ENCODE measurements around the gene HS2ST1.

HS2ST1 gene

DNA sequence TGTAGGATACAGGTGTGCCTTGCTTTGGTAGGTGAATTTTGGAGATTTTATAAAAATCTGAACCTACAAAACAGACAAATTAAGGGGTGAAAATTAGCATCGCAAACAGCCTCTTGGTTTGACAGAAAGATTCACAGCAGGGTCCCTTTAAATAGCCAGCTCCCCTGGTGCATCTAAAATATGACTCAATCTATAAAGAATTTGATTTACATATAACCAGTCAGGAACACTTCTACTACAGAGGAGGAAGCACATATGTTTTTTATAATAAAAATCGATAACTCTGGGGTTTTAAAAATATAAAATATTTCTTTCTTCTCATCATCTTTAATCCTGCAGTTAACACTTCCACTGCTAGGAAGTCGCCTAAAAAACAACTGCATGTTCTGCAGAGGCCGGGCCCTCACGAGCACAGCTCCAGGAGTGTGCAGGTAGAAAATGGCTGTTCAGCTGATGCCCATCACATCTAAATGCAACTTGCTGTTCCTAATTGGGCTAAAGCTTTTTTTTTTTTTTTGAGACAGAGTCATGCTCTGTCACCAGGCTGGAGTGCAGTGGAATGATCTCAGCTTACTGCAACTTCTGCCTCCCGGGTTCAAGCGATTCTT lies 203.4 kb downstream of the HS2ST1 start:
- DNase-seq: peak; percentile 69

DNA sequence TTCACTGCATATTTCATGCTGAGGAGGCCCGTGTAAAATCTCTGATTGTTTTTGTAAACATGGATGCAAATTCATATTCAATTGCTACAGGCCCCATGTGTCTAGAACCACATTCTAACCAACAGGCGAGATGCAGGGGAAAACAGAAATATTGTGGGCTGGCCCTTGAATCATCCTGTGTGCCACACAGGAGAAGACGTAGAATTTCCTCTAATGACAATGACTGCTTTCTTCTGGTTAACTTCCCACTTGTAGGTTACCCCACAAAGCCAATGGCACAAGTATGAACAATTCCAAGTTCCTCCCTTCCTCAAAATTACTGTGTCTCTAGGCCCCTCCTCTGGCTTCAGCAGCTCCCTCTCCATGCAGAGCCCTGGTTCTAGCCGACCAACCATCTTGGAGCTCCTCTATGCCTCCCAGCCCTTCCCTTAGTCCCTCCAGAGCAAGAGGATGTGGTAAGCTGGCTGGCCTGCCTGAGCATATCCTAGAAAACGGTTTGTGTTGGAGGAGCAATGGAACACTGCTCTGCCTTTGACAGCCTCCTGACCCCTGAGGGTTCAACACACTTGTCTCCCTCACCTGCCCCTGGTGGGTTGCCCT lies 205.2 kb downstream of the HS2ST1 start:
- DNase-seq: no peak

DNA sequence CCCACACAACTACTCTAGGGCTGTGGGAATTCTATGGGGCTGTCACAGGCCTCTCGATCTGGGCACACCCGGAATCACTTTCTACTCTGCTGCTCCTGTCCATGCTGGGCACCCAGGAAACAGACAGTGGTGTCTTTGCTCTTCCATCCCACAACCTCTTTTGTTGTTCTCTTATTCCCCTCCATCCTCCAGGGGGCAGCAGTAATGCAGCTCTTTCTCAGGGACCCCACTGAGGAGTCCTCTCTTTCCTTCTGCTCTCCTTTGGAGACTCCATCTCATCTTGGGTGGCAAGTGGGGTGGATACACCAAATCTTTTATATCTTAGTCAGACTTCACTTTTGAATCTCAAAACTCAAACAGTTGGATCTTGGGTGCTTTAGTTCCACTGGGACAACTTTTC lies 206.3 kb downstream of the HS2ST1 start:
- DNase-seq: no peak

DNA sequence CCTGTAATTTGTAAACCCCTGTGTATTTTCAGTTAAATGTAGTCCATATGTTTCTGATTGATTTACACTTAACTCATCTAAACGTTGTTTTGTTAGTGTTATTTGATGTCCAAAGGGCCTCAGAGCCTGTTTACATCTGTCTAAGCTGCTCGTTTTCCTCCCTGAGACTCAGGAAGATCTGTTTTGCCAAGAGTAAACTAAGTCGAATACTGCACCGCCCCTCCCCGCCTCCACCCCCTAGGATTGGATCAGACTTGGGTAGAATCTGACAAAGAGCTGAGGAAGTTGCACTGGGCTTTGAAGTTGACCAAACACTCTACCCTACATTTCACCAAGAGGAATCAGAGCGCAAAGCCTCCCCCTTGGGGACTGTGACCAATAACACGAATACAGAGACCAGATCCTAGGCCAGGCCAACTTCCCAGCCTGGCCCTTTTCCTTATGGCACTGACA lies 207.3 kb downstream of the HS2ST1 start:
- no peak for DNase-seq

DNA sequence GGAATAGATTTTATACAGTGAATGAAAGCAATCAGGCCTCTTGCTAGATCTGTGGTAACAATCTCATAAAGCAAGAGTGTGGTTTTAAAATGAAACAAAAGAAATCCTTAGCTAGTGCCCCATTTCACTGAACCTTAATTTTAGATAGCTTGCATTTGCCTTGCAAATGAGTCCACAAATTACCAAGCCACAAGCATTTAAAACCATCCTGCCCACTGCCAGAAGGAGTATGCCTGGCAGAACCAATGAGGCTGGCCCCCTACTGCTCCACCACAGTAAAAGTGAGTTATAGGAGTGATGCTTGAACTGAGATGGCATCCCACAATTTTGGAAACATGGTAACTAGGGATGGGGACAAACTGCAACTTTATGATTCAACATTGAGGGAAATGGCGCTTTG lies 207.8 kb downstream of the HS2ST1 start:
- DNase-seq: no peak

DNA sequence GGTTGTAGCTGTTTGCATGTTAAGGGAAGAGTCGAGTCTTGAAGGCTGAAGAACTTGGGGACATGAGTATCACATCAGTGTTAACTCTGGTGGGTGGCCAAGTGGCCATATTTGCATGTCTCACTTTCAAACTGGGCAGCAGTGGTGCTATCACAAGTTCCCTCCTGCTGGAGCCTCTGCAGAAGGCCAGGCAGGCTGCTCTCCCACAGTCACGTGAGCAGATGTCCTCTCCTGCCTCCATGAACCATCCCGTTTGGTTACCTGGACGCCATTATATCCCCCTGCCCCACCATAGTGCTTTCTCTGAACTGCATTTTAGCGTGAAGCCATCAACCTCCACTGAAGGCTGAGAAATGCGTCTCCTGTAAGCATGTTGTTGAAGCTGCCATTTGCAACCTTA lies 209.2 kb downstream of the HS2ST1 start:
- DNase-seq: no peak

DNA sequence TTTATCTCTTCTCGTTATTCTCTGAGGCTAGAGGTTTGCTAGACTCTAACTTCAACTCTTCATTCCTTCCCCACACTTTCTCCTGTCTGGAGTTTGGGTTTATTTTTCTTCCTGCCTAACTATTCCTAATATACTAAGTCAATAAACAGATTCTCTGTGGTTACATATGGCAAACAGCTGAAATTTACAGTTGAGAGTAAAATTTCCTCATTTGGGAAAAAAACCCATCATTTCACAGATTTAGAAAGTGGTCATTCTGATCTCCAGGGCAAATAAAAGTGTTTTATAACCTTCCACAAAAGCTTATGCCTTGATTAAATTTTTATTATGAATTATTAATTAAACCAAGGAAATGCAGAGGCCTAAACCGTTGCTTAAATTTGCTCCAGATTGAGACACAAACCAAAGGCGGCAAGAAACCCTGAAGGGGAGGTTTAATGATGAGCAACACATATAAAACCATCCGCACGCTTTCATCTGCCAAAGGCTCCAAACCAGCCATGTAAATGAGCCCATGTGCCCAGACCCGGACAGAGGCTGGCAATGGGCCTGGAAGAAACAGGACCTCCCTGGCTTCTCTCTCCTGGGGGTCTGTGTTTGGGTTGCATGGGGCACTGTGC lies 212.6 kb downstream of the HS2ST1 start:
- DNase-seq: peak; percentile 59

DNA sequence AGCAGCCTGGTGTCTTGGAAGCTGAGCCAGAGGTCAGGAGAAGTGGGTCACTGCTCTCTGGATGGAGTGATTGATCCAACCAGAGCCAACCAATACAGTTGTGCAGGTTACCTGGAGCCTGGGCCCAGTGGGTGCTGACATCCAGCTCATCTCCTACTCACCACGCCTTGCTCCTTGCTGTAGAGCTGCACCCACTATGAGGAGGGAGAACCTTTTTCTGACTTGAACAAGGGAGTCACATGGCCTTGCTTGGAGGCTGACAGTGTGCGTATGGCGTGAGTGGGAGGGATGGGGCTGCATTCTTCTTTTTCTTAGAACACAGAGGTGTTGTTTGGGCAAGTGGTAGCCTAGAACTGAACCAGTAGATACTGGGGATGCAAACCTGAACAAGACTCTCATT lies 213.1 kb downstream of the HS2ST1 start:
- no peak for DNase-seq

DNA sequence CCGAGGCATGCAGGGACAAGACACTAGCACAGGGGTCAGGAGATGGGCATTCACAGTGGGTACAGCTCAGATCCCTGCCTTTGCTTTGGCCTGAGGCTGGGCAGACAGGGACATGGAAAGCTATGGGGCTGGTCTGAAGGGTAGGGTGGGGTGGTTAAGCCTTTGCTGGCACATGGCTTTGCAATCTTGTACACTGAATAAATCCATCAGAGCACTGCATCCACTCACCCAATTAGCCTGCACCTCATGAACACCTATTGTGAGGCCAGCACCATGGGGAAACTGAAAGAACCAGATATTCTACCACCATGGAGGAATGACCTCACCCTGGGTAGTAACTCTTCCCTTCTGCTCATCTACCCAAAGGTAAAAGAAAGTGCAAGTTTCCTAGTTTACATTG lies 214.6 kb downstream of the HS2ST1 start:
- DNase-seq: no peak

DNA sequence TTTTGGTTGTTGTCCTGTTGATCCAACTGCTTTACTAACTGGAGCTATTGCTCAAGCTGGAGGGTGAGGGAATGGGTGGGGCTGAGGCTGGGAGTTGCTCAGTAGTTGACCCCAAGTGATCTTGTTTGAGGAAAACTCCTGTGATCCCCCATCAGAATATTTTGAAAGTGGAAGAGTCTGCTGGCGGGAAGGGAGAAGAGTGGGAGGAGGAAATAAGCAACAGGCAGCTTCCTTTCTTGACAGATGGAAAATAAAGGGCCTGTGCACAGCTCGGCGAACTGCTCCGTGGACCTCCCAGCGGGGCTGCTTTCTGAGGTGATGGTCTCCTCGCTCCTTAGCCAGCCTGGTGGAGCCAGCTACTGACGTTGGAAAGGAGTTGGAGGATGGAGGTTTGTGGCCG lies 215.2 kb downstream of the HS2ST1 start:
- no peak for DNase-seq

DNA sequence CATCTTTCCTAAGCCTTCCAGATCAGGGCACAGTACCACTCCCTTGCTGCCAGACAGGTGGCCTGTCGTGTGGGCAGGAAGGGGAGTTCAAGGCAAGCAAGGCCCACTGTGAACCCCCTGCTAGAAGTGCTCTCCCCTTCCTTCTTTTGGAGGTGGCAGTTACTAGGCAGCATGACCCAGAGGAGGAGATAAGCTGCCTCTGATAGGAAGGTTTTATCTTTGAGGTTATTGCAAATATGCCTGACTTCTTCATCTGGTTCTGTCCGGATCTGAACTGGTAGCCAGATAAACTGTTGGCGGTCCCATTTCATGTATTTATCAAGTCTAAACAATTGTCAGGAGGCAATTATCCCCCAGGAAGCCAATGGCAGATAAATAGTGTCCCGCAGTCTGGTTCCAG lies 216.0 kb downstream of the HS2ST1 start:
- DNase-seq: no peak

DNA sequence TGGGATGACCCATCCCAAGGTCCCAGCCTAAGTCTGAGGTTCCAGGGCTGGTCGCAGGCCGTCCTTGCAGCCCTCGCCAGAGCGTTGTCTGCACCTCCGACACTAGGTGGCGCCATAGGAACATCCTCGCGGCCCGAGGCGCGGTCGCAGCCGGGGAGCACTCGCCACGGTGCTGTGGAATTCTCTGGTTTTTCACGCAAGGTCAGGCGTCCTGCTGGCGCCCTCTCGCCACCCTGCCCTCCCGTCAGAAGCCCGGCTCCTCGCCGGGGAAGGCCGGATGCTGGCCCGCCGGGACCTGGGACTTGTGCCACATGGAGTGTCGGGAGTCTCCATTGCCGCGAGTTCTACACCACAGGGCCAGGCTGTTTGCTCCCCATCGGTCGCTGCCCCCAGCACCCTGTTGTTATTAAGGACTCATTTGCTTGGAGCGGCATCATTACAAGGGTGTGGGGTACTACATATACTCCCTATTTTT lies 217.4 kb downstream of the HS2ST1 start:
- DNase-seq: peak; percentile 80

DNA sequence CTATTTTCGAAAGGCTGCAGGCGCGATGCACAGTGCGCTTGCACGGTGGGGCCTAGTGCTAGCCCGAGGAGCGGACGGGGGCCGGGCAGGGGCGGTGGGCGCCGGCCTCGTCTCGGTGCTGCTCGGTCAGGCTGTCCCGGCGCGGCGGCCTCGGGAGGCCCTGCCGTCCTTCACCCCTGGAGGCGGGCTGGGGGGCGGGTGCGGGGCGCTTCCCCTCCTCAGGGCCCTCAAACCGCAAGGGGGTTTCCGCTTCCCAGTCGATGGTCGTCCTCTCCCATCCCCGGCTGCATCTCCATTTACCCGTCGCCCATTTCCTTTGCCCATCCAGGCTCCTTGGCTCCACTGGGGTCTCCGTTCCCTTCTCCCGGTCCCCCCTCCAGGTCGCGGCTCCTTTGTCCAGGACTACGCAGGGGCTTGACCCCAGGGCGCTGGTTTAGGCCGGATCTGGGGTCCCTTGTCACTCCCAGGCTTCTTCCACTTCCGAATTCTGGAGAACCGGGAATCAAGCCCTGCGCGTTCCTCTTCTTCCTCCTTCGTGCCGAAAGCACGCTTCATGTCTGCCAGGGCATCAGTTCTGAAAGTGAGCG lies 217.9 kb downstream of the HS2ST1 start:
- DNase-seq: no peak

DNA sequence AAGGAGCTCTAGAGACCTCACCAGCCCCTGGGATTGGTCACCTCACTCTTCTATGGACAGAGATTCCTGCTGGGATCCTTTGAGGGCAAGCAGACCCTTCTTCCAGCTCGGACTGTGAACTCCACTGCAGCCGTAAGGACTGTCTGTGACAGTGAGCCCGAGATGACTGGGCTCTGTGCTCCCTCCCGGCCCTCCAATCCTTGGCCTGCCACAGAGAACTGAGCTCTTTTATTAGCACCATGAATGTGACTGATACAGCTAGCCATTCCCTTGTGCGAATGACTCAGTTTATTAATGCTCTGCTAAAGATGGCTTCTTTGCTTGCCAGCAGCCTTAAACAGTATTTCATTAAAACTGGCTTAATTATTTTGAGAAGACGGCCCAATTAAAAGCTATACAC lies 219.6 kb downstream of the HS2ST1 start:
- no peak for DNase-seq

DNA sequence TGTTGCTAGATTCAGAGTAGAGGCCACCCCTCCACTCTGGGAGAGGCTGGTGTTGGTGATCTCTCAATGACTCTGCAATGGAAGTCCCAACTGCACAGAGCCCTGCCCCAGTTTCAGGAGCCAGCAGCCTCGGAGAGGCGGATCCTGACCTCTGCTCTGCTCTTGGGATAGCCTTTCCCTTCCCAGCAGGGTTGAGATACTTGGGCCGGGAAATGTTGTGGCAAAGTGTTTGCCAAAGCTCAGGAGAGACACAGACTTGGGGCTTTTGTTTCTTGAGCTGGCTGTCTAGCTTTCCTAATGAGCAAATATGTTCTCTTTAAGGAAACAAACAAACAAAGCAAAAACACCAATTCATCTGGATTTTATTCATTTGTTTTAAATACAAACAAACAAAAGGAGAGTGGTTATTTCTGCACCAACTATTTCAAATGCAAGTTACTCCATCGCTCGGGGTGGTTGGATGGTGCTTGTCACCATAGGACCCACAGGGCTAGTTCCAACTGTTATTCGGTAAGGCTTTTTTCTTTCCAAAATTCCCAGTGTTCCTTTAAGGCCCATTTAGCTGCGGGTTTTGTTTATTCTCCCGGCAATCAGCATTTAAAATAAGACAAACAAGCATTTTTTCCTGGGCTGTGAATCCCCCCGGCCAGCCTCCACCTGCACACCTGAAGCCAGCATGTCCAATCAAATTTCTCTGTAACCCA lies 220.3 kb downstream of the HS2ST1 start:
- no peak for DNase-seq

DNA sequence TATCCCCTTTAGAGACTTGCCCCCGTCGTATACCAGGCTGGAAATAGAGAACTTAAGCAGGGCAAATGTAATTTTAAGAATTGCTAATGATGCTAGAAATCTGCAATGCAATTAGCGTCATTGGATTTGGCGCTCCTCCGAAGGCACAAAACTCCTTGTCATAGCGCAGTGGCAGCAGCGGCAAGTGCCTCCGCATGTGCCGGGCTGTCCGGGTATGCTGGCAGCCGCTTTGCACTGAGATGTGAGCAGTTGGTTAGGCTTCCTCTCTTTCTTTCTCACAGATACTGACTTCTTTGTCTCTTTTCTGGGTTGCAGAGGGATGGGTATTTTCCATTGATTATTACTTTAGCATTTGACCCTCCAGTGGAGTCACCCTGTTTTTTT lies 220.9 kb downstream of the HS2ST1 start:
- no peak for DNase-seq

DNA sequence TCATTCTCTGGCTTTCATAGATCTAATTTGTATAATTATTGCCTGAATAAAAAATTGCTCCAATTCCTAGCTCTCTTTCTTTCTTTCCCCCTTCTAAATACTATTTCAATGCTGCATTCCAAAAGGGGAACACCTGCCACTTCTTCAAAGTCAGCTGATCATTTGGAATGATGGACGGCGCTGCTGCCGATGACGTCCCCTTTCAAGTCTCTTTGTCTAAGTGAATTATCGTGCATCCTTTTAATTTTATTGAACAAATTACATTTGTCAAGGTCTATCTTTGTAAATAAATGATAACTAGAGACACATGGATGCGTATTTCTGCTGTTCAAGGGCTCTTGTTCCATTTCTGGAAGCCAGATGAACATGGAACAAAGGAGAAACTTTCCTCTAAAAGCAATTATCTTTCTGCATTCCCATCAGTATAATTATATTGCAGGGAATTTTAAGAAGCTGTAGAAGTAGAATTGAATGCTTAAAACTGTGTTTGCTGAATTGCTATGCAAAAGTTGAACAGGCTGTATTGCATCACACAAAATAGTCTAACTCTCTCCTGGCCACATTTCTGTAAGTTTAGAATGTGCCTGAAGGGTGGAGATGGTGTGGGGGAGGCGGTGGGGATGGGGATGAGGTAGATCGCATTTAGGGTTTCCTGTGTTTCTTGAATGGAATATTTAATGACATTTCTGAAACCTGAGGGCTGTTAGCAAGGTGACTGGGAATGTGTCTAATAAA lies 222.3 kb downstream of the HS2ST1 start:
- DNase-seq: no peak

DNA sequence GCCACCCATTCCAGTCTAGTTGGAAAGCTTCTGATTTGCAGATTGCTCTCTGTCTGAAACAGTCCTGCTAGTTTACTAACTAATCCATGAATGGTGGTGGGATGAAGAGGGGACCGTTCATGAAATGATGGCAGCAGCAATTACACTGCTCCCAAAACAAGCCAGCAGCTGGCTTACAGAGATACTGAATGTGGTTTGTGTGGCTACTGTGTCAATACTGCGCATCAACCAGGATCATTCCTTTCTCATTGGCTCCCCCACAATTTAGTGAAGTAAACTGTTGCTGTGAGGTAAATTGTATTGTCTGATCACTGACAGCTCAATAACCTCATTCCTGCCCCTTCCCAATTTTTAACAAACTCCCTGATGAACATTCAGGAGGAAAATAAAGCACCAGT lies 222.9 kb downstream of the HS2ST1 start:
- DNase-seq: no peak

DNA sequence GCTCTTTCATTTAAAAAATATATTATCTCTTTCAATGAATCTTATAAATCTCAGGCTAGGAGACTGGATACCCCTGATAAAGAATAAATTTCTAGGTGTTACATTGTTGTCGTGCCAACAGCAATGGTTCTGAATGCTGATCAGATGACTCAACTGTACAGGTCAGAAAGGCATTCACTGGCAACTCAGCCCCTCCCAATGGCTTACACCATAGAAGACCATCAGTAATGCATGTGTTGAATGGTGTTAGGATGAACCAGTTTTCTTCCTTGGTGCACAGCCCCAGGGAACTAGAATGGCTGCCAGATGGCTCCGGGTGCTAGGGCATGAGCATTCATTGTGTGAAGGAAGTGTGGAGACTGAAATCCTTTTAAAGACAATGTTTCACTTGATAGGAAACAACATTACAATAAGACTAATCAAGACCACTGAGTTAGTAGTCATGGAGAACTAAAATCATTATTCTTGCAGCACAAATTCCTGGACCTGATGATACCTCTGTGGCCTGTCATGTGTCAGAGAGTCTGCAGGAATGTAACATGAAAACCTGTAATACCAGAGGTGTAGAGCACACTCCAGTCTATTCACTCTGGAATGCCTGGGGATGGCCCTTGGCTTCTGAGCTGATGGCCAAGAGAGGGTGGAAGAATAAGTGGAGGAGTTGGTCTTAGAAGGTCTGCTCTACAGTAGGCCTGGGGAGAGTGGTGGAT lies 226.6 kb downstream of the HS2ST1 start:
- DNase-seq: no peak

DNA sequence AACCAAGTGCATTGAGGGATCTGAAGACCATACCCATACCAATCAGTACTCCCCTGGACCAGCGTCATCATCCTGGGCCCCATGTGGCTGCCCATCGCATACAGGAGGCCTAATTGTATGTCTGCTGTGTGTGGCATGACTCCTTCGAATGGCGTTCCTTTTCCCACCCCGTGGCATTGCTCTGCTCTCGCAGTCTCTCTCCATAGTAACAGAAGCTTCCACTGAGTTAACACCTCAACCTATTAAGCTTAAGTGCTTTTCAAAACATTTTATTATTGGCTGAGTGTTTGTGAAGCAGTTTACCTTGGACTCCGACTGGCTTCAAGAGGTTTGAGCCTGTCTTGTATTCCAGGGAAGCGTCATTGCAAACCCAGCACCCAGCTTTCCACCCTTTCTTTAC lies 227.1 kb downstream of the HS2ST1 start:
- DNase-seq: no peak

DNA sequence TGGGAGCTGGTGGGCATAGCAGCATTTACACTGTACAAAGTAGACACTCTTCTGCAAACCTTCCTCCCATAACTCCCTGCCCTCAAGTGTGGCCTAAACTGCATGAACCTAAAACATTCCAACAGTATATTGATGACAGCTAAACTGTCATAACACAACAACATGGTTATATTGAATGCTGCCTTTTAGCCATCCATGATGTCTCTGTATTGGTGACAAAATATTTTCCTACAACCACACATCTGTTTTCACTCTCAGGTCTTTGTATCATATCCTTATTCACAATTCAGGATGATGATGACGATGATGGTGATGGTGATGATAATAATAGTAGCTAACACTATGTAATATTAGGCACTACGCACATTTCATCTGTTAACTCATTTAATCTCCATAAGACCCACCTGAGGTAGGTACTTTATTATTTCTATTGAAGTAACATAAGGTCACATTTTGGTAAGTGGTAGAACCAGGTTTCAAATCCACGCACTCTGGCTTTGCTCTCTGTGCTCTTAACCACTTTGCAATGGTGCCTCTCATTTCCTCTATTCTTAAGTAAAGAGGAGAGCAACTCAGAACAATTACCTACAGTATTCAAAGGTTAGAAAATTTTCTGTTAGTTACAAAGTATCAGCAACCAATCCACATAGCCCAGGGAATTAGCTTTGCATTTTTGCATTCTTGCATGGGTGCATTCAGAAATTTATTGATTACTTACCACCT lies 229.1 kb downstream of the HS2ST1 start:
- no peak for DNase-seq
